ENCODE results near the gene LHX6.

DNA sequence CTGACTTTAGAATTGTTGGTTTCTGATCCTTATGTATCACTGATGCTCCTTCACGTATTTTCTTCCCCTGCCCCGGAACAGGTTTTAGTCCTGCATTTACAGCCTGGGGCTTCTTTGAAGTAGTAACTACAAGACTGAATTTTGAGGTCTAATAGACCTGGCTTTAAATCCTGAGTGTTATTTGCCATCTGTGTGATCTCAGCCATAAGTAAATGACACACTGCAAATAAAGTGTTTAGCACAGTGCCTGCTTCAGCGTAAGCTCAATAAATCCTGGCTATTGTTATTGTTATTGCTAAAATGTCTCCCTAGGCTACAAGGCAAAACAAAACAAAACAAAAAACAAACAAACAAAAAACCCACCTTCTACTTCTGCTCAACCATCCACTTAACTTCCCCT is 15.6 kb upstream of the LHX6 start:
- TF ChIP-seq, protein P1, sequence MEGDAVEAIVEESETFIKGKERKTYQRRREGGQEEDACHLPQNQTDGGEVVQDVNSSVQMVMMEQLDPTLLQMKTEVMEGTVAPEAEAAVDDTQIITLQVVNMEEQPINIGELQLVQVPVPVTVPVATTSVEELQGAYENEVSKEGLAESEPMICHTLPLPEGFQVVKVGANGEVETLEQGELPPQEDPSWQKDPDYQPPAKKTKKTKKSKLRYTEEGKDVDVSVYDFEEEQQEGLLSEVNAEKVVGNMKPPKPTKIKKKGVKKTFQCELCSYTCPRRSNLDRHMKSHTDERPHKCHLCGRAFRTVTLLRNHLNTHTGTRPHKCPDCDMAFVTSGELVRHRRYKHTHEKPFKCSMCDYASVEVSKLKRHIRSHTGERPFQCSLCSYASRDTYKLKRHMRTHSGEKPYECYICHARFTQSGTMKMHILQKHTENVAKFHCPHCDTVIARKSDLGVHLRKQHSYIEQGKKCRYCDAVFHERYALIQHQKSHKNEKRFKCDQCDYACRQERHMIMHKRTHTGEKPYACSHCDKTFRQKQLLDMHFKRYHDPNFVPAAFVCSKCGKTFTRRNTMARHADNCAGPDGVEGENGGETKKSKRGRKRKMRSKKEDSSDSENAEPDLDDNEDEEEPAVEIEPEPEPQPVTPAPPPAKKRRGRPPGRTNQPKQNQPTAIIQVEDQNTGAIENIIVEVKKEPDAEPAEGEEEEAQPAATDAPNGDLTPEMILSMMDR (IDR thresholded peaks at IDR 0.05): no peak
- no peak for TF ChIP-seq POLR2A (IDR thresholded peaks at IDR 0.05)
